HEK293T (cell line): Measurements from ENCODE around the gene DPH2.

Experiments used
- CTCF ChIA-PET: fragments of 350-600 bp; formaldehyde crosslinking; extraction: SDS; loops from one replicate; lab custom pipeline; 2021; ENCODE audit warnings: antibody characterized with exemption, inconsistent platforms; lab: Yijun Ruan, JAX
- POLR2A ChIA-PET: fragments of 350-600 bp; formaldehyde crosslinking; extraction: SDS; loops from one replicate; lab custom pipeline; 2020; ENCODE audit warnings: antibody characterized with exemption, inconsistent platforms; lab: Yijun Ruan, JAX
- DNase-seq: peaks from one replicate; pipeline ENCODE4 v3.0.0; 2012; ENCODE audit warnings: mixed read lengths; ENCODE audit errors: extremely low spot score
- ARNT ChIP-seq: fragments of 450-650 bp; IDR thresholded peaks from 2 replicates; pipeline ENCODE4 v1.6.1; 2017; ENCODE audit warnings: mild to moderate bottlenecking
- BHLHE40 ChIP-seq: fragments of 450-650 bp; IDR thresholded peaks from 2 replicates; pipeline ENCODE4 v1.6.1; 2016; ENCODE audit warnings: mild to moderate bottlenecking, moderate library complexity, borderline replicate concordance
- CTBP1 ChIP-seq: fragments of 450-650 bp; IDR thresholded peaks from 2 replicates; pipeline ENCODE4 v1.6.1; 2016; ENCODE audit warnings: borderline replicate concordance
- ELF4 ChIP-seq: fragments of 450-650 bp; IDR thresholded peaks from 2 replicates; pipeline ENCODE4 v1.6.1; 2017; ENCODE audit warnings: antibody characterized with exemption
- FOXA1 ChIP-seq: fragments of 450-650 bp; IDR thresholded peaks from 2 replicates; pipeline ENCODE4 v1.6.1; 2016; ENCODE audit warnings: mild to moderate bottlenecking
- FOXK2 ChIP-seq: fragments of 450-650 bp; IDR thresholded peaks from 2 replicates; pipeline ENCODE4 v1.6.1; 2016; ENCODE audit warnings: mild to moderate bottlenecking
- FOXM1 ChIP-seq: fragments of 450-650 bp; IDR thresholded peaks from 2 replicates; pipeline ENCODE4 v1.6.1; 2017; ENCODE audit warnings: mild to moderate bottlenecking, borderline replicate concordance
- HDGF ChIP-seq: fragments of 450-650 bp; IDR thresholded peaks from 2 replicates; pipeline ENCODE4 v1.6.1; 2017; ENCODE audit warnings: antibody characterized with exemption, borderline replicate concordance
- L3MBTL2 ChIP-seq: fragments of 450-650 bp; conservative IDR thresholded peaks from 2 replicates; pipeline ENCODE4 v1.6.1; 2016; ENCODE audit warnings: mild to moderate bottlenecking
- LEF1 ChIP-seq: fragments of 450-650 bp; IDR thresholded peaks from 2 replicates; pipeline ENCODE4 v1.6.1; 2017; ENCODE audit warnings: mild to moderate bottlenecking, borderline replicate concordance
- NFRKB ChIP-seq: fragments of 450-650 bp; IDR thresholded peaks from 2 replicates; pipeline ENCODE4 v1.6.1; 2016; ENCODE audit warnings: mild to moderate bottlenecking, moderate library complexity
- PKNOX1 ChIP-seq: fragments of 450-650 bp; IDR thresholded peaks from 2 replicates; pipeline ENCODE4 v1.6.1; 2016
- SP1 ChIP-seq: fragments of 450-650 bp; IDR thresholded peaks from 2 replicates; pipeline ENCODE4 v1.6.1; 2017
- SUZ12 ChIP-seq: fragments of 450-650 bp; IDR thresholded peaks from 2 replicates; pipeline ENCODE4 v1.6.1; 2016; ENCODE audit warnings: mild to moderate bottlenecking
- TARDBP ChIP-seq: fragments of 450-650 bp; IDR thresholded peaks from 2 replicates; pipeline ENCODE4 v1.6.1; 2016
- ZNF384 ChIP-seq: fragments of 450-650 bp; IDR thresholded peaks from 2 replicates; pipeline ENCODE4 v1.6.1; 2016

DPH2 gene

GRCh38 chr1:44010935-44011471, 41.2 kb downstream of the DPH2 start:
- ChIA-PET CTCF (interaction anchor here (0.6 kb wide), 1 partner anchor 24 kb away, joined by 3 read pairs; no protein-coding TSS in a partner anchor), POLR2A (interaction anchor here (1.2 to 1.5 kb wide), 2 partner anchors 20 to 36 kb away, joined by 4 to 8 read pairs; partner anchors contain the start of genes ATP6V0B and SLC6A9)
- TF ChIP-seq CTBP1 (no peak), SUZ12 (no peak), BHLHE40 (no peak), ELF4 (no peak), ZNF384 (no peak)
- no peak for DNase-seq

- CTCF ChIA-PET, result no interaction called here
Measured at GRCh38 chr1:44012404-44012803, 42.6 kb downstream of the DPH2 start.

GRCh38 chr1:44012941-44013609, 43.3 kb downstream of the DPH2 start:
- TF ChIP-seq ZNF384 (no peak), TARDBP (no peak), CTBP1 (no peak), HDGF (no peak), L3MBTL2 (no peak), BHLHE40 (no peak), FOXA1 (no peak), SUZ12 (no peak), LEF1 (no peak), PKNOX1 (no peak), FOXK2 (no peak), NFRKB (no peak), FOXM1 (no peak), ARNT (no peak), ELF4 (no peak), SP1 (no peak)
- POLR2A ChIA-PET, result interaction anchor here (1.2 kb wide), 1 partner anchor 18 kb away, joined by 4 read pairs; the partner anchor contains the start of gene SLC6A9

More at GRCh38 chr1:44012404-44012803, 42.6 kb downstream of the DPH2 start:
- POLR2A ChIA-PET, result no interaction called here
- no peak for TF ChIP-seq NFRKB
- no peak for TF ChIP-seq FOXM1
- no peak for TF ChIP-seq BHLHE40
- TF ChIP-seq HDGF, result no peak
- no peak for TF ChIP-seq LEF1
- TF ChIP-seq PKNOX1, result no peak
- TF ChIP-seq ZNF384, result no peak
- TF ChIP-seq L3MBTL2, result no peak
- no peak for TF ChIP-seq SP1
- TF ChIP-seq FOXK2, result no peak
- no peak for TF ChIP-seq TARDBP
- TF ChIP-seq ELF4, result no peak
- TF ChIP-seq FOXA1, result no peak
- no peak for TF ChIP-seq SUZ12
- no peak for TF ChIP-seq ARNT
- no peak for TF ChIP-seq CTBP1
- DNase-seq, result no peak

GRCh38 chr1:44013949-44014348, 44.1 kb downstream of the DPH2 start:
- TF ChIP-seq L3MBTL2, result no peak
- TF ChIP-seq FOXM1, result no peak
- no peak for TF ChIP-seq SUZ12
- no peak for TF ChIP-seq BHLHE40
- no peak for TF ChIP-seq NFRKB
- no peak for TF ChIP-seq FOXA1
- TF ChIP-seq HDGF, result no peak
- TF ChIP-seq ELF4, result no peak
- TF ChIP-seq ARNT, result no peak
- no peak for TF ChIP-seq SP1
- TF ChIP-seq CTBP1, result no peak
- no peak for TF ChIP-seq FOXK2
- TF ChIP-seq PKNOX1, result no peak
- TF ChIP-seq LEF1, result no peak
- no peak for TF ChIP-seq TARDBP
- no peak for TF ChIP-seq ZNF384
- POLR2A ChIA-PET, result interaction anchor here (1.2 to 1.3 kb wide), 2 partner anchors 18 to 23 kb away, joined by 3 to 4 read pairs; partner anchors contain the start of gene SLC6A9
- CTCF ChIA-PET, result interaction anchor here (0.8 to 1.7 kb wide), 2 partner anchors 19 to 34 kb away, joined by 5 read pairs; no protein-coding TSS in a partner anchor
- no peak for DNase-seq

More at GRCh38 chr1:44012941-44013609, 43.3 kb downstream of the DPH2 start:
- DNase-seq, result no peak
- CTCF ChIA-PET, result interaction anchor here (0.8 kb wide), 1 partner anchor 35 kb away, joined by 5 read pairs; no protein-coding TSS in a partner anchor

GRCh38 chr1:44014365-44015104, 44.7 kb downstream of the DPH2 start:
- CTCF ChIA-PET, result interaction anchor here (0.6 to 1.7 kb wide), 3 partner anchors 9 to 54 kb away, joined by 3 to 8 read pairs (median 5); no protein-coding TSS in a partner anchor
- no peak for TF ChIP-seq CTBP1
- TF ChIP-seq HDGF, result no peak
- no peak for TF ChIP-seq PKNOX1
- no peak for TF ChIP-seq SUZ12
- TF ChIP-seq BHLHE40, result no peak
- TF ChIP-seq FOXK2, result no peak
- TF ChIP-seq LEF1, result no peak
- TF ChIP-seq ZNF384, result no peak
- TF ChIP-seq L3MBTL2, result no peak
- TF ChIP-seq TARDBP, result no peak
- TF ChIP-seq FOXM1, result no peak
- TF ChIP-seq FOXA1, result no peak
- TF ChIP-seq SP1, result no peak
- TF ChIP-seq ARNT, result no peak
- no peak for DNase-seq
- POLR2A ChIA-PET, result interaction anchor here (0.7 to 1.3 kb wide), 3 partner anchors 8 to 22 kb away, joined by 3 to 4 read pairs (median 3); partner anchors contain the start of gene SLC6A9
